GM19023 (cell line): ENCODE measurements around the gene ABCG4.

Experiments used
- ATAC-seq: cut with Tn5 transposase; IDR thresholded peaks from one replicate; pipeline ENCODE4 v1.9.1; 2021; ENCODE audit warnings: mild to moderate bottlenecking, moderate library complexity; ENCODE audit not compliant: unreplicated experiment

ABCG4 gene

GRCh38 chr11:119205080-119205479 lies 56.2 kb downstream of the ABCG4 start:
- no peak for ATAC-seq

DNA sequence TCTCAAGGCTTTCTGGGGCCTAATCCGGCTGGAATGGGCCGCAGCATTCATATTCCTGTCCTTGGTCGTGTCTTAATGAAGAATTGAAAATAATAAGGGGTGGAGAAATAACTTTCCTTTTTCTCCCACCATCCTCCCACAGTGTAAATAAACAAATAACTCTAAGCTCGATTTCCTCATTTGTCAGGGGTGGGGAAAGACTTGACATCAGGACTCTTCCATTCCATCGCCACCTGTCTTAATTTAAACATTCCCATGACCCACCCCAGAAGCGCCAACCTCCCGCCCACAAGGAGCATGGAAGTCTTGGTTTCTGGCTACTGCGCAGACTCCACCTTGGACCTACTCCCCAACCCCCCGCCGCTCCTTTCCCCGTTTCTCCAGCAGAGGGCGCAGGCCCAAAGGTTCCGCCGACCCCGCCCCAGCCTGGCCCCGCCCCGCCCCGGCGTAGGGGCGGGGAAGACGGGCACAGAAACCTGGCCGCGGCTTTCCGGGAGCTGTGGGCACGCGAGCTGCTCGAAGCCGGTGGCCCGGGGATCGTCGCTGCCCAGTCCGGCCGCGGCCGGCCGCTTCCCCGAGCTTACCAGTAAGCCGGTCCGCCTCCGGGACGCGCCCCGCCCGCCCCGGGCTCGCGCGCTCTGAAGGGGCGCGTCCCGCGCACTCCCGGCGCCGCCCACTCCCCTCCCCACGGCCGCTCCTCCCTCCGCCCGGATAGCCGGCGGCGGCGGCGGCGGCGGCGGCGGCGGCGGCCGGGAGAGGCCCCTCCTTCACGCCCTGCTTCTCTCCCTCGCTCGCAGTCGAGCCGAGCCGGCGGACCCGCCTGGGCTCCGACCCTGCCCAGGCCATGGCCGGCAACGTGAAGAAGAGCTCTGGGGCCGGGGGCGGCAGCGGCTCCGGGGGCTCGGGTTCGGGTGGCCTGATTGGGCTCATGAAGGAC lies 57.0 kb downstream of the ABCG4 start, which contains the start of gene CBL:
Gene CBL (plus strand): TSS at position 766 of the 937 bp plus-strand sequence. CDS start 79 bp downstream, at position 845.
- peak; percentile 84 for ATAC-seq

GRCh38 chr11:119206511-119207414 lies 57.9 kb downstream of the ABCG4 start:
- peak; percentile 19 for ATAC-seq

GRCh38 chr11:119207415-119207960 lies 58.6 kb downstream of the ABCG4 start:
- no peak for ATAC-seq

- ATAC-seq = no peak
Observed at GRCh38 chr11:119209186-119209585, 60.3 kb downstream of the ABCG4 start.

- ATAC-seq = no peak
Observed at GRCh38 chr11:119210050-119210449, 61.2 kb downstream of the ABCG4 start.
